Measurements from ENCODE around the gene RNU6-1.

Gene RNU6-1

DNA sequence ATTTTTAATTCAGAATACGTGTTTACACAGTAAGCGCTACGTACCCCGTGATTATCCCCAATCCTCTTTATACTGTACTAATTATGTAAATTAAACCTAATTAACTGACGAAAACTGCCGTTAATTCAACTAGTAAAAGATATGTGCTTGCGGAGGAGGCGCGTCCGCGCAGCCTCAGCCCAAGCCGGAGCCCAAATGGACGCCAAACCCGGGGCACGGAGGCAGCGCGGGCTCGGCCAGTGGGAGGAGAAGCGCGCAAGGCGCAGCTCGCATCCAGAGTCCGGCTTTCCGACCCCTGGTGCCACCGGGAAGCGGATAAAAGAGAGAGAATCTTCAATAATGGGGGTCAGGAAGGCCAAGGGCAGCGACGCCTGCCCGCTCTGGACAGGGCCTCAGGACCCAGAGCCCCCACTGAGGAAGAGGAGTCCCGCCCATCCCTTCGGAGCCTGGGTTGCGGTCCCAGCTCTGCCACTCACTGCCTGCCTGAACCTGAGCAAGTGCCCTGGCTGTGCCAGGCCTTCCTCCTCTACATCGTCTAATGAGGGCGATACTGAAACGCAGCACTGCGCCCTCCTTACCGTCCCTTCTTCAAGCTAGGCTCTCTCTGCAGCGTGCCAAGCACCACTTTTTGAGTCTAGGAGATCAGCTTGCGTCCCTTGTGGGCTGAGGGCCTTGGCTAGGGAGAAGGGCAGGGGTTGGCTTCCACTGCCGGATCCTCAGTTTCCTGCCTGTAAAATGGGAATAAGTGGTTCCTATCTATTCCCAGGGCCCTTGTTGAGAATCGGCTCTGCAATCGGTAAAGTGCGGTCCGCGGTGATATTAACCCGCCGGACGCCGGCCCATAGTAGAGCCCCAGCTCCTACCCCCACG, 19.5 kb downstream of the RNU6-1 start:
- no peak for DNase-seq

GRCh38 chr15:67819636-67820035, 20.2 kb downstream of the RNU6-1 start:
- no peak for DNase-seq

DNA sequence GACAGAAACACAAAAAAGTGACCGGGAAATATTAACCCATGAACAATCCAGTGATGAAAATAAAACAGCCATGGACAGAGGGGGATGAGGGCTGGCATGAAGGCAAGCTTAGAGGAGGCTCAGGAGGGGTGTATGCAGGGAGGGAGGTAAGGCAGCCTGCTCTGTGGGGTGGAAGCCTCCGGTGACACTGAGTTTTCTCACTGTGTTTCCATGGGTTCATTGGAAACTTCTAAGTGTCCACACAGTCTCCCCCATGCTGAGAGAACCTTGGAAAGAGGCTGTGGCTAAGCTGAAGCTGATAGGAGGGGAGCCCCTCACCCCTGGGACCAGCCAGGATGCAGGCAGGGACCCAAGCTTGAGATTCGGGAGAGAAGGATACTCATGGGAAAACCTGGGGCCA, 21.4 kb downstream of the RNU6-1 start:
- no peak for DNase-seq

DNA sequence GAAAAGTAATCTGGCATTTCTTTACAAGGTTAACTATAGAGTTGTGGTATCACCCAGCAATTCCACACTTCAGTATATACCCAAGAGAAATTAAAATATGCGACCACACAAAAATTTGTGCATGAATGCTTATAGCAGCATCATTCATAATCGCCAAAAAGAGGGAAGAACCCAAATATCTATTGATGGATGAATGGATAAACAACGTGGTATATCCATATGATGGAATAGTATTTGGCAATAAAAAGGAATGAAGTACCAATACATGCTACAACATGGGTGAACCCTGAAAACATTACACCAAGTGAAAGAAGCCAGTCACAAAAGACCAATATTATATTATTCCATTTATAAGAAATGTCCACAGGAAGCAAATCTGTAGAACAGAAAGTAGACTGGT, 23.2 kb downstream of the RNU6-1 start:
- DNase-seq = no peak

DNA sequence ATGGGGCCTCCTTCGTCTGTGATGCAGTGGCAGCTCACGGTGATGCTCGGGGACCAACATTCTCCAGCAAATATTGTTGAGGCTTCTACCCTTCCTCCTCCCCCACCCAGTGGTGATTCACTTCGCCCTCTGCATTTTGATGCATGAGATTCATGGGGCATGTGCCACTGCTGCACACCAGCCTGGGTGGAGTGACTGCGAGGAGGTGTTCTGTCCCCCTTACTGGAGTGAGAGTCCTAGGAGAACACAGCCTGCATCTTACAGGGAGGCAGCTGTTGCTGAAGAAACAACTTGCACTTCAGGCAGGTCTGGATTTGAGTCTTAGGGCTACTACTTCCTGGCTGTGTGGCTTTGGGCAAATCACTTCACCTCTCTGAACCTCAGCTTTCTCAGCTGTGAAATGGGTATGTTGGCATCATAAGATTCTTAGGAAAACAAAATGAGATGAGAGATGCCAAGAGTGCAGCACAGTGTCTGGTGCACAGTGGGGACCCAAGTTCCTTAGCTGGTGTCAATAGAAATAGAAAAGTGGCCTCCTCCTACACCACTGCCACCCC, 24.7 kb downstream of the RNU6-1 start:
- DNase-seq = no peak

GRCh38 chr15:67813104-67813634, 26.7 kb downstream of the RNU6-1 start:
- no peak for DNase-seq

GRCh38 chr15:67812241-67812644, 27.6 kb downstream of the RNU6-1 start:
- DNase-seq = no peak

DNA sequence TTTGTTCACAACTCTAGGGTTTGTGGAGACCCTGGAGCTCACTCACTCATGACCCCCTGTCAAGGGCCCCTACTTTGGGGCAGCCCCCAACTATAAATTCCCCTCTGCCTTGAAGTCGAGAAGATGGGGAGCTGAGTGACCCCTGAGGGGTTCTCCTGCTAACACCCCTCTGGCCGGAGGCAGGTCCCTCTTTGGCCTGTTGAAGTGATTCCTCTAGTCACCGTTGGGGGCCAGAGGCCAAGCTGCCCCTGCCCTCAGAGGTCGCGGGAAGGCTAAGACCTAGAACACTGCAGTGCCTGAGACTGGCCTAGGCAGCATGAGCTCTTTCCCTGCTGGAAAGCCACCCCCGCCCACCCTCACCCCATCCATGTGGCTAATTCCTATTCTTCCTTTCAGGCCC, 30.0 kb downstream of the RNU6-1 start:
- DNase-seq = no peak

DNA sequence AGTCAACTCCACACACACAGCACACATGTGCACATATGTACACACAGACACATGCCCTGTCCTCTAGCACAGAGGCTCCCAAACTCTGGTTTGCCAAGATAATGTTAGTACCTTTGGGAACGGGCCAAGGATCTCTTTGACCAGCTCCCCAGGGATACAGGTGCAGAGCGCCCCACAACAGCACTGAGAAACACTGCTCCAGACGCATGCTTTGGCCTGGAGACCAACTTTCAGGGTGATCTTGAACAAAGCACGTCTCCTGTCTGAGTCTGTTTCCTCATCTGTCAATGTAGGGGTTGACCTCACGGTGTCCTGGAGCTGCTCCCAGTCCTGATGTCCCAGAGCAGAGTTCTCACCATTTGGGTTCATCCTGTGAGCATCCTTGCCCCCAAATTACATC, 30.4 kb downstream of the RNU6-1 start:
- DNase-seq = no peak

DNA sequence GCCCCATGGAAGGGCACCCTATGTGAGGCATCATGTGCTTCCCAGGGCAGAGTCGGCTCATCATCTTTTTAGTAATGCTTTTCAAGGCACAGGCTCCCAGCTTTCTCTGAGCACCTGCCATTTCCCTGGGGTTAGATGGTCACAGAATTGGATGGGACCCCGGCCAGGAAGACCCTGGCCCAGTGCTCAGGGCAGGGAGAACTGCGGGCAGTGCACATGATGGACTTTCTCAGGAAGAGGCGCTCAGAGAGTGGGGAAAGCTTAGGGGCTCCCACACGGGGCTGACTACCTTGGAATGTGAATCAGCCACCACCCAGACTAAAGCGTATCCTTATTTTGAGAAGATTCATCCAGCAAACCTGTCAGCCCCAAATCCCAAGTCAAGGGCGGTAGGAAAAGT, 31.0 kb downstream of the RNU6-1 start:
- DNase-seq = no peak

GRCh38 chr15:67807836-67808235, 32.0 kb downstream of the RNU6-1 start:
- no peak for DNase-seq

- no peak for DNase-seq
These were observed 32.7 kb downstream of the RNU6-1 start for GRCh38 chr15:67807141-67807540.

- no peak for DNase-seq
These were observed 33.3 kb downstream of the RNU6-1 start for GRCh38 chr15:67806536-67806935.

DNA sequence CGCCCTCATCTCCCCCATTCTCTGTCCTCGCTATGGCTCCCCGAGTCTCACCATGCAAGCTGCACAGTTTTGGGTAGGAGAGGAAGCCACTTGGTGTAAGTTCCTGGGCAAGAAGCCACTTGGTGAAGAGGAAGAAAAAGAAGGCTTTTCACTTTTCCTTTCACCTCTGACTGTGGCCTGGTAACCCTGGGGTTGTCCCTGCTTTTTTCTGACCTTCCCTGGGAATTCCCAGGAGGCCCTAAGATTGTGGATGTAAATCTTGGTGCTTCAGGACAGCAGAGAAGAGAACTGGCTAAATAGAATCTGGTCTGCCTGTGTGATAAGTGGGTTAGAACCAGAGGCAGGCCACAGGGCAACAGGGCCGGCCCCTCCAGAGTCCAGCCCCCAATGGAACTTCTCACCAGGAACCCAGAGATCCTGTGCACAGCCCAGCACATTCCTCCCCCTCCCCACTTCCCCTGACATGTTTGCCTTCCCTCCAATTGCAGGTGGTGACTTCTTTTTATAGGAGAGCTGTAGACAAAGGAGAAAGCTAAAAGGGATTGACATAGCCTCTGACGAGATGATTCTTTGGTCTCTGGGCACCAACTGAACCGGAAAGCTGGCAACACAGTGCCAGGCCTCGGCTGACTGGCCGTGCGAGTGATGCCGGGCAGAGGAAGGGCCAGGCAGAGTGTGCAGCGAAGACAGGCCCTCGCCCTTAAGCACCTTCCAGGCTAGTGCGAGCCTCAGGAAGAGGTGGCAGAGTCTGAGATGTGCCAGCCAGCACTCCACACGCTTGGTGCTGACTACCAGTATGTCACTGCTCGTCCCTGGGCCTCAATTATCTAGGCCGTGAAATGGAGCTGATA, 34.0 kb downstream of the RNU6-1 start:
- DNase-seq = no peak

DNA sequence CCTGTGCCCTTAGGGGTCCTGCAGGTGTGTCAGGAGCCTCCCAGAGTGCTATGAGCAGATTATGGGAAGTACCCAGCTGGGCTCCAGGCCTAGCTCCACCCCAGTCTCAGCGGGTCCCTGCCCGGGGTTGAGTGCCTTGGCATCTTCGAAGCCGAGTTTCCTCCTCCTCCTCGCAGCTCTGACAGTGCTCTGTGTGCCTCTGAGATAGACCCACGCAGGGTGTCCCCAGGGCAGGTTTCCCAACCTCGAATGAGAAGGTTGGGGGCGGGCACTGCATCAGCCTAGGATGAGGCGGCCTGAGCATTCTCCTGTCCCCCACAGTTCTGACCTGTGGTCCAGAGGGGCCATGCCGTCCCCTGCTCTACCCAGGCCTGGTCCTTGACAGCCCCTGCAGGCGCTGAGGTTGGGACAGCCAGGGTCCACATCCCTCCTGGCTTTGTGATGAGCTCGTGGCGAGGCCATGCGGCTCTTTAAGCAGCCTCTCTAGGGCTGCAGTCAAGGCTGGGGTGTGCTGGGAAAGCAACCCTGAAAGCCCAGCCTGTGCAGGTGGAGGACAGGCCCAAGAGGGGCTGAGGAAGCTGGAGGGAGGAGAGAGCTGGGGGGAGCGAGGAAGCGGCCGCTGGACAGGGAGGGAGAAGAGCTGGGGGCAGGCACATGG, 34.7 kb downstream of the RNU6-1 start:
- no peak for DNase-seq

DNA sequence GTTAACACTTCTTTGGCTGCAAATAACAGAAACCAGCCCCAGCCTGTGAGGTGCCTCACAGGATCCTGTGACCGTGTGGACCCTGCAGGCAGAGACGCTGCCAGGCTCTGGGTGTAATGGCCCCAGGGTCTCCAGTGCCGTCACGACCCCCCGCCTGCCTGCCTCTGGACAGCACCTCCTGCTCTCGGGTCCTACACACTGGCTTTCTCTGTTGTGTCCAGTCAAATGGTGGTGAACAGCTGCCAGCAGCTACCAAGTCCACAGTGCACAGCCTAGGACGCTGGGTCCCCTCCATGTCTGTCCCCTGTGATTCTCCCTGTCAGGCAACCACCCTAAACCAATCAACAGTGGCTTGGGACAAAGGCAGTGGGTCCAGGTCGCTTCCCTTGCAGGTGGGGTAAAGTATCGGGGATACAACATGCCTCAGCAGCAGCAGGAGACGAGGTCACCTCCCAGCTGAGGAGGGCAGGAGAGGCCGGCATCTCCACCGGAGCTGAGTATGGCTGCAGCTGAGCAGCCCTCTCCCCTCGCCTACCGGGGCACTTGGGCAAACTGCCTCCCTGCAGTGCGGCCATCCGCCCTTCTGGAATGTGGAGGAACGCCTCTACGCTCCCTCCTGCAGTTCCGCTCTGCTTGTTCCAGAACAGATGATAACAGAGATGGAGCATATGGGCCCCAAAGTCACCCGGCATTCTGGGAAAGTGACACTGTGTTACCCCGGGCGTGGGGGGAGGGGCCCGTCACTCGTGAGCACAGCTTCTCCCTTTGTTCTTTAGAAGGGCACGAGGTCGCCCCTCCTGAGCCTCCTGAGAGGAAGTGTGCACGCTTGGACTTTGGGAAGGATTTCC, 35.6 kb downstream of the RNU6-1 start:
- DNase-seq = no peak

- DNase-seq = no peak
These were observed 36.5 kb downstream of the RNU6-1 start for GRCh38 chr15:67803299-67803698.

GRCh38 chr15:67801926-67802914, 37.6 kb downstream of the RNU6-1 start:
- no peak for DNase-seq

GRCh38 chr15:67801142-67801541, 38.7 kb downstream of the RNU6-1 start:
- no peak for DNase-seq

GRCh38 chr15:67799801-67800205, 40.0 kb downstream of the RNU6-1 start:
- DNase-seq = no peak
